Tibial nerve (tissue), 4 donors: ENCODE results near the gene WWC2. TPM values are rescaled to one million over a fixed set of nuclear protein-coding genes. Genes with fewer than 3 reads are reported as not detected.
A peak's percentile ranks its signal among the peaks of the same experiment; 100 is the strongest.

Experiments
- DNase-seq, 2 donors: peaks; one replicate each; pipeline ENCODE4 v3.0.0-alpha.2; 2019; ENCODE audit warnings: low spot score in 2 of 2
- H3K27ac ChIP-seq, 4 donors: fragments of 200-600 bp; sonication (generic) in 3 of 4; one replicate each; pipeline ENCODE4 v1.5.1; 2017 to 2019; ENCODE audit warnings: mild to moderate bottlenecking in 1 of 4
- H3K27me3 ChIP-seq, 2 donors: fragments of 200-600 bp; sonication (generic) in 1 of 2; one replicate each; pipeline versions ENCODE4 v1.5.1 to v1.6.0; 2017 to 2019
- H3K36me3 ChIP-seq, 3 donors: fragments of 200-600 bp; sonication (generic); one replicate each; pipeline ENCODE4 v1.5.1; 2018 to 2019
- H3K4me1 ChIP-seq, 4 donors: fragments of 200-600 bp; sonication (generic) in 3 of 4; one replicate each; pipeline ENCODE4 v1.5.1; 2017 to 2019
- H3K4me3 ChIP-seq, 4 donors: fragments of 200-600 bp; sonication (generic) in 3 of 4; one replicate each; pipeline ENCODE4 v1.5.1; 2017 to 2019; ENCODE audit warnings: mild to moderate bottlenecking in 1 of 4, moderate library complexity in 1 of 4
- H3K9me3 ChIP-seq, 4 donors: fragments of 200-600 bp; sonication (generic) in 3 of 4; one replicate each; pipeline ENCODE4 v1.5.1; 2017 to 2019
- CTCF ChIP-seq, 5 experiments: fragments of 200-600 bp in 3 of 5; fragments of 450-650 bp in 2 of 5; sonication (generic) in 3 of 5; IDR thresholded peaks; one replicate each; pipeline ENCODE4 v1.5.1; 2016 to 2019; ENCODE audit warnings: antibody characterized with exemption in 5 of 5, mild to moderate bottlenecking in 3 of 5, moderate library complexity in 2 of 5
- EP300 ChIP-seq, 2 donors: sonication (generic); formaldehyde crosslinking; IDR thresholded peaks; one replicate each; pipeline ENCODE4 v1.6.1; 2017; ENCODE audit warnings: antibody characterized with exemption in 2 of 2, mild to moderate bottlenecking in 1 of 2
- POLR2A ChIP-seq, 2 donors: fragments of 450-650 bp; IDR thresholded peaks; one replicate each; pipeline ENCODE4 v1.6.1; 2017; ENCODE audit warnings: antibody characterized with exemption in 2 of 2, mild to moderate bottlenecking in 2 of 2, moderate library complexity in 2 of 2
- WGBS, 2 donors: methylation state at CpG; one replicate each; pipeline ENCODE4 v1.1.5; 2018; 5-methylcytosine and 5-hydroxymethylcytosine counted together
- total RNA-seq, 4 donors: library from RNA; depleted of rRNA; stranded (reverse); fragments of >200 nt; gene quantifications; one replicate each; pipeline ENCODE4 v1.1.0, GENCODE V29; 2016

WWC2 gene
- total RNA-seq, 4 donors from 2014 or later, result 38.2 to 60.9 (median 42.9) TPM

GRCh38 chr4:183071222-183071621 lies 27.8 kb upstream of the WWC2 start:
- no peak for TF ChIP-seq POLR2A (IDR thresholded peaks at IDR 0.05)
- TF ChIP-seq EP300 (IDR thresholded peaks at IDR 0.05), result no peak
- no peak for TF ChIP-seq CTCF (IDR thresholded peaks at IDR 0.05)
- Histone ChIP-seq H3K36me3 (no peaks in the 10 kb centered on the region), H3K4me3 (no peak overlapping the region), H3K27ac (no peak overlapping the region), H3K4me1 (no peaks in the 10 kb centered on the region), H3K9me3 (peaks cover 0 to 16% (median 1%) of the 10 kb centered on the region in 4 donors), H3K27me3 (no peaks in the 10 kb centered on the region)
- no peak for DNase-seq

GRCh38 chr4:183072176-183072575 lies 26.9 kb upstream of the WWC2 start:
- Histone ChIP-seq H3K27me3 (no peaks in the 10 kb centered on the region), H3K36me3 (no peaks in the 10 kb centered on the region), H3K4me1 (no peaks in the 10 kb centered on the region), H3K4me3 (no peak overlapping the region), H3K9me3 (peaks cover 0 to 16% (median 1%) of the 10 kb centered on the region in 4 donors), H3K27ac (no peak overlapping the region)
- DNase-seq, result no peak
- TF ChIP-seq POLR2A (IDR thresholded peaks at IDR 0.05), result no peak
- TF ChIP-seq CTCF (IDR thresholded peaks at IDR 0.05), result no peak
- TF ChIP-seq EP300 (IDR thresholded peaks at IDR 0.05), result no peak
- 94% methylated on average over 2 of the region's 2 CpGs for WGBS, 2 donors

GRCh38 chr4:183073838-183074145 lies 25.3 kb upstream of the WWC2 start:
- Histone ChIP-seq H3K4me3 (no peak overlapping the region), H3K27me3 (no peaks in the 10 kb centered on the region), H3K9me3 (peaks cover 0 to 10% (median under 1%) of the 10 kb centered on the region in 4 donors), H3K4me1 (no peaks in the 10 kb centered on the region), H3K27ac (no peak overlapping the region), H3K36me3 (no peaks in the 10 kb centered on the region)
- WGBS, 2 donors, result 22 to 29% methylated on average over 2 of the region's 2 CpGs
- no peak for DNase-seq
- peak in 1 of 5 experiments; percentile 22 for TF ChIP-seq CTCF (IDR thresholded peaks at IDR 0.05)
- TF ChIP-seq EP300 (IDR thresholded peaks at IDR 0.05), result no peak

- no peak for DNase-seq
- Histone ChIP-seq H3K27me3 (no peaks in the 10 kb centered on the region), H3K27ac (no peak overlapping the region), H3K36me3 (no peaks in the 10 kb centered on the region), H3K9me3 (peaks cover 0 to 5% (median 0%) of the 10 kb centered on the region in 4 donors), H3K4me3 (no peak overlapping the region), H3K4me1 (no peaks in the 10 kb centered on the region)
- TF ChIP-seq EP300 (IDR thresholded peaks at IDR 0.05) (no peak), POLR2A (IDR thresholded peaks at IDR 0.05) (no peak), CTCF (IDR thresholded peaks at IDR 0.05) (no peak)
- 77% methylated on average over 7 of the region's 7 CpGs for WGBS, 2 donors
Measured at GRCh38 chr4:183074288-183074990, 24.6 kb upstream of the WWC2 start.

- H3K27me3 ChIP-seq, result no peaks in the 10 kb centered on the region
- WGBS, 2 donors, result 96 to 97% methylated on average over 13 of the region's 13 CpGs
- H3K9me3 ChIP-seq, result no peaks in the 10 kb centered on the region
- TF ChIP-seq EP300 (IDR thresholded peaks at IDR 0.05), result no peak
- TF ChIP-seq CTCF (IDR thresholded peaks at IDR 0.05), result no peak
- TF ChIP-seq POLR2A (IDR thresholded peaks at IDR 0.05), result no peak
- H3K27ac ChIP-seq, result no peak overlapping the region
- H3K4me3 ChIP-seq, result no peak overlapping the region
- no peaks in the 10 kb centered on the region for H3K36me3 ChIP-seq
- no peak for DNase-seq
- peaks cover 0 to 12% (median 0%) of the 10 kb centered on the region in 4 donors for H3K4me1 ChIP-seq
Measured at GRCh38 chr4:183078634-183079033, 20.4 kb upstream of the WWC2 start.
